GM19438 (cell line): Measurements from ENCODE around the gene ZKSCAN4.
A peak's percentile ranks its signal among the peaks of the same experiment; 100 is the strongest.

Experiments
- ATAC-seq: cut with Tn5 transposase; IDR thresholded peaks from one replicate; pipeline ENCODE4 v1.9.1; 2021; ENCODE audit warnings: low read depth; ENCODE audit not compliant: unreplicated experiment

Gene ZKSCAN4

GRCh38 chr6:28252009-28252975, at the start of gene ZKSCAN4:
Gene ZKSCAN4 (minus strand): TSS chr6:28252269. CDS start chr6:28251980, 289 bp downstream.
- peak; percentile 72 for ATAC-seq

GRCh38 chr6:28296520-28297060, 44.5 kb upstream of the ZKSCAN4 start:
- ATAC-seq = no peak

- ATAC-seq = no peak
Measured at GRCh38 chr6:28295326-28295725, 43.3 kb upstream of the ZKSCAN4 start.

GRCh38 chr6:28291573-28291972, 39.5 kb upstream of the ZKSCAN4 start:
- ATAC-seq = no peak

- ATAC-seq = no peak
Measured at GRCh38 chr6:28282926-28283325, 30.9 kb upstream of the ZKSCAN4 start.

- peak; percentile 82 for ATAC-seq
Measured at GRCh38 chr6:28281288-28282064, 29.4 kb upstream of the ZKSCAN4 start, which contains the start of gene PGBD1. Gene PGBD1 (plus strand): TSS chr6:28281572. CDS start chr6:28283814, 2,242 bp downstream.

- no peak for ATAC-seq
Measured at GRCh38 chr6:28280595-28281287, 28.7 kb upstream of the ZKSCAN4 start.

GRCh38 chr6:28277746-28278145, 25.7 kb upstream of the ZKSCAN4 start:
- no peak for ATAC-seq

- ATAC-seq = no peak
Measured at GRCh38 chr6:28274888-28275287, 22.8 kb upstream of the ZKSCAN4 start.

- no peak for ATAC-seq
Measured at GRCh38 chr6:28269492-28269891, 17.4 kb upstream of the ZKSCAN4 start.

GRCh38 chr6:28267695-28268059, 15.6 kb upstream of the ZKSCAN4 start:
- no peak for ATAC-seq

GRCh38 chr6:28266962-28267694, 15.1 kb upstream of the ZKSCAN4 start, which contains the start of gene ZSCAN26:
Gene ZSCAN26 (plus strand): TSS chr6:28267143. CDS start chr6:28271920, 4,777 bp downstream.
- peak; percentile 89 for ATAC-seq

- no peak for ATAC-seq
Measured at GRCh38 chr6:28266563-28266961, 14.5 kb upstream of the ZKSCAN4 start.

- no peak for ATAC-seq
Measured at GRCh38 chr6:28264834-28265401, 12.8 kb upstream of the ZKSCAN4 start.

GRCh38 chr6:28263922-28264321, 11.9 kb upstream of the ZKSCAN4 start:
- no peak for ATAC-seq

- no peak for ATAC-seq
Measured at GRCh38 chr6:28258877-28259777, 7.1 kb upstream of the ZKSCAN4 start, which contains the start of gene NKAPL. Gene NKAPL (plus strand): TSS chr6:28259297. CDS start chr6:28259372, 75 bp downstream.

GRCh38 chr6:28257042-28257441, 5.0 kb upstream of the ZKSCAN4 start:
- no peak for ATAC-seq

- ATAC-seq = no peak
Measured at GRCh38 chr6:28254121-28254519, 2.1 kb upstream of the ZKSCAN4 start.
